Measurements from ENCODE around the gene UMAD1. TPM values are rescaled to one million over a fixed set of nuclear protein-coding genes. Genes with fewer than 3 reads are reported as not detected.

Gene UMAD1
- total RNA-seq, 2 donors from 2014 or later = 19.5 to 31.4 TPM

DNA sequence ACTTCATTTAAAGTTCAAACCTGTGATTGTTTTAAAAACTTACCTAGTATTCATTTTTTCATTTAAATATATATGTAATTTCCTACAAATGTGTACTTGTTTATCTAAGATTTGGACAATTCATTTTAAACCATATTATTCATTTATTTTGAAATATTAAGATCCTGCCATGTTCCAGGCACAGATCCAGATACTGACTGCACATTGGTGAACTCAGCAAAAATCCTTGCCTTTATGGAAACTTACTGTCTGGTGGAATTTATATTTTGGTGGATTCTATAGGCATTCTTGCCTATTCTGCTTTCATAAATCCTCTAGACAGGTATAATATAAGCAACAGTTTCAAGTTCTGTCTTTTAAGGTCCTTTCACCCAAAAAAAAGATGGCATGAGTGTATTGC is 126.1 kb downstream of the UMAD1 start:
- intact Hi-C loops (cut with DNase I) = loop anchor here (10.0 kb wide), 2 partner anchors 198 to 448 kb away; partner anchors contain the start of gene GLCCI1
- TF ChIP-seq POLR2AphosphoS5 (IDR thresholded peaks at IDR 0.05) (no peak), POLR2A (IDR thresholded peaks at IDR 0.05) (no peak)
- TF ChIP-seq, protein P1, sequence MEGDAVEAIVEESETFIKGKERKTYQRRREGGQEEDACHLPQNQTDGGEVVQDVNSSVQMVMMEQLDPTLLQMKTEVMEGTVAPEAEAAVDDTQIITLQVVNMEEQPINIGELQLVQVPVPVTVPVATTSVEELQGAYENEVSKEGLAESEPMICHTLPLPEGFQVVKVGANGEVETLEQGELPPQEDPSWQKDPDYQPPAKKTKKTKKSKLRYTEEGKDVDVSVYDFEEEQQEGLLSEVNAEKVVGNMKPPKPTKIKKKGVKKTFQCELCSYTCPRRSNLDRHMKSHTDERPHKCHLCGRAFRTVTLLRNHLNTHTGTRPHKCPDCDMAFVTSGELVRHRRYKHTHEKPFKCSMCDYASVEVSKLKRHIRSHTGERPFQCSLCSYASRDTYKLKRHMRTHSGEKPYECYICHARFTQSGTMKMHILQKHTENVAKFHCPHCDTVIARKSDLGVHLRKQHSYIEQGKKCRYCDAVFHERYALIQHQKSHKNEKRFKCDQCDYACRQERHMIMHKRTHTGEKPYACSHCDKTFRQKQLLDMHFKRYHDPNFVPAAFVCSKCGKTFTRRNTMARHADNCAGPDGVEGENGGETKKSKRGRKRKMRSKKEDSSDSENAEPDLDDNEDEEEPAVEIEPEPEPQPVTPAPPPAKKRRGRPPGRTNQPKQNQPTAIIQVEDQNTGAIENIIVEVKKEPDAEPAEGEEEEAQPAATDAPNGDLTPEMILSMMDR (IDR thresholded peaks at IDR 0.05) = no peak
- Histone ChIP-seq H3K27ac (no peak overlapping the region), H3K9me3 (no peaks in the 10 kb centered on the region), H3K4me1 (replicated peaks) (no peaks in the 10 kb centered on the region), H3K4me3 (no peak overlapping the region), H3K27me3 (replicated peaks; ENCODE audit: insufficient read depth) (no peaks in the 10 kb centered on the region), H3K36me3 (no peaks in the 10 kb centered on the region)
- no peak for DNase-seq (ENCODE audit: low spot score)

DNA sequence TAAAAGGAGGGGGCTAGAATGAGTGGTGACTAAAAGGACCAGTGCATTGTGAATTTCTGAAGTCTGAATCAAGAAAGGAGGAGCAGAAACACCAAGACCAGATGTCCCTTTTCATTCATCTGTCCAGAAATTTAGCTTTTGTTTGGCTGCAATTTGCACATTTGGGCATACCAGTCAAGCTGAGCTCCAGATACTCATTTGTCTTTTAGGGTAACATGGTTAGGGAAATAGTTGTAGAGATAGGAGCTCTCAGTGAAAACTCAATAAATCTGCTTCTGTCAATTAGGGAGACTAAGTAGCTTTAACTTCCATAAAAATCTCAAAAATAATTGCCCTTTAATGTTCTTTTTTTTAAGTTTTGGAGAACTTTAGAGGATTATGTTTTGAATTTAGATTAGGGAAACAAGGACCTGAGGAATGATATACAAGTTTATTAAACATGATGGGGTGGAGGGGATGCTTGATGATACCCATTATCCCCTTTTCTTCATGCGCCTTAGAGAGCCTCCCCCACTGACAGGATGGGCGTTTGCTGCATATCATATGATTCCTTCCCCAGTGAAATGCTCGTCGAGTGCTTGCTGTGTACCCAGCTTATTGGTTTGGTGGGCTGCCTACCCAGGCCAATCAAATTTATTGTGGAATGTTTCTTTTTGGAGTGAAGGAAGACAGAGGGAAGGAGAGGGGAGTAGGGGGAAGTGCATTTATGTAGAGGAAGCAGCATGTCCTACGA is 128.6 kb downstream of the UMAD1 start:
- no peaks in the 10 kb centered on the region for H3K27me3 ChIP-seq (replicated peaks; ENCODE audit: insufficient read depth)
- TF ChIP-seq POLR2A (IDR thresholded peaks at IDR 0.05) (no peak), POLR2AphosphoS5 (IDR thresholded peaks at IDR 0.05) (no peak)
- TF ChIP-seq, protein P1 (IDR thresholded peaks at IDR 0.05) = no peak
- H3K36me3 ChIP-seq = no peaks in the 10 kb centered on the region
- no peak overlapping the region for H3K27ac ChIP-seq
- peaks cover 5% of the 10 kb centered on the region for H3K4me1 ChIP-seq (replicated peaks)
- DNase-seq (ENCODE audit: low spot score) = no peak
- WGBS = 89% methylated on average over 5 of the region's 5 CpGs
- H3K4me3 ChIP-seq = no peak overlapping the region
- intact Hi-C loops (cut with DNase I) = loop anchor here (10.0 kb wide), 2 partner anchors 196 to 446 kb away; partner anchors contain the start of gene GLCCI1
- no peaks in the 10 kb centered on the region for H3K9me3 ChIP-seq

DNA sequence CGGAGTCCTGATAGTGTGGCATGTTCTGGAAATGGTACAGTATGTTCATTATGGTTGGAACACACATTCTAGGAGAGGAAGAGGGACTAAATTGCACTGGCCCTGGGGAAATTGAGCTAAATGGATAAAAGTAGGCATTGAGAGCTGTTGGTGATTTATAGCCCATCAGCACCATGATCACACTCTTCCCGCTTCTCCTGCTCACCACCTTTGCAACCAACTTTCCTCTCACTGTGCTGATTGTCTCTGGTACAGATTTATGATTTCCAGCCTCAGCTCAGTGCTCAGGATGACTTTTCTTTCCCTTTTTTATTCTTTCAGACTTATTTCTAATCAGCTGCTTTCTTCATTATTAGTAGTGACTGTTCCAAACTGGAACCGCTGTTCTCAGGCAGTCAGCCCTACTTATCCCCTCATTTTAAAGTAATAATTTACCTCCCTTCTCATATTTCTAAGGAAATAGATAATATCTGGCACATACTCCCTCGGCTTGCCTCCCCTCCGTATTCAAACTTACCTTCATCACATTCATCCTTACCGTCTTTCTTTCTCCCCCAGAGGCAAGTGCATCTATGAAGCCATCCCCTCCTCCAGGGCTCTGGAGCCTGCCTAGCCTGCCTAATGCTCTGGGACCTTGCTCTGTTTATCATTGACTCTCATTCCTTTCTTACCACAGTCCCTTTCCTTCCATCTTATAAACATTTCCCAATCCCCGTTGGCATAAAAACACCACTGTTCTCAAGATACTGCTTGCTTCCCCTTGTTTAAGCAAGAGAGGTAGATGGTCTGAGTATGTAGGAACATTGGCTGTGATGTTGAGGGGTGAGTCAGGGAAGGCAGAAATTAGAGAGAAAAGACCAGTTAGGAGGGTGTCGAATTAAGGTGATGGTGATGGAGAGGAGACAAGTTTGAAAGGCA is 129.4 kb downstream of the UMAD1 start:
- intact Hi-C loops (cut with DNase I) = loop anchor here (10.0 kb wide), 2 partner anchors 195 to 445 kb away; partner anchors contain the start of gene GLCCI1
- H3K27ac ChIP-seq = no peak overlapping the region
- WGBS = 71% methylated on average over 8 of the region's 8 CpGs
- H3K4me1 ChIP-seq (replicated peaks) = peaks cover 5% of the 10 kb centered on the region
- H3K4me3 ChIP-seq = no peak overlapping the region
- H3K36me3 ChIP-seq = no peaks in the 10 kb centered on the region
- no peaks in the 10 kb centered on the region for H3K27me3 ChIP-seq (replicated peaks; ENCODE audit: insufficient read depth)
- TF ChIP-seq, protein P1 (IDR thresholded peaks at IDR 0.05) = no peak
- TF ChIP-seq POLR2A (IDR thresholded peaks at IDR 0.05) (no peak), POLR2AphosphoS5 (IDR thresholded peaks at IDR 0.05) (no peak)
- H3K9me3 ChIP-seq = no peaks in the 10 kb centered on the region
- no peak for DNase-seq (ENCODE audit: low spot score)

DNA sequence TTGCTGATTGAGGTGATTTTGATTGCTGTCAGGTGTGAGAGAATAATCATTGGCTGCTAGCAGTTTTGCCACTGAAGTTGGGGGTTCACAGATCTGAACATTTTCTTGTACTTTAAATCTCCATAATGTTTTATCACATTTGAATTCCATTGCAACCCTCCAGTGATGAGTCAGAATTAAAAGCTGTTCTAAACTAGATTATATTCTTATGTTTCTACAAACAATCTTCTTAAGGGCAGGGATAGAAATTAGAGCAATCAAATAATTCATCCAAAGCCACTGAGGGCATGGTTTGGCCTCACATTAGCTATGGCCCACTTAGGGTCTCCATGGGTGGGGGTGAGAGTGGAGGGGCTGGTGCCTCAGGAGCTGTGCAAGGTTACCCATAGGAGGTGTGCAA is 130.9 kb downstream of the UMAD1 start:
- H3K27me3 ChIP-seq (replicated peaks; ENCODE audit: insufficient read depth) = no peaks in the 10 kb centered on the region
- no peaks in the 10 kb centered on the region for H3K9me3 ChIP-seq
- no peak overlapping the region for H3K27ac ChIP-seq
- H3K4me1 ChIP-seq (replicated peaks) = peaks cover 5% of the 10 kb centered on the region
- DNase-seq (ENCODE audit: low spot score) = no peak
- H3K4me3 ChIP-seq = no peak overlapping the region
- intact Hi-C loops (cut with DNase I) = no loop called here
- H3K36me3 ChIP-seq = no peaks in the 10 kb centered on the region
- no peak for TF ChIP-seq POLR2A (IDR thresholded peaks at IDR 0.05)
- TF ChIP-seq POLR2AphosphoS5 (IDR thresholded peaks at IDR 0.05) = no peak
- TF ChIP-seq, protein P1 (IDR thresholded peaks at IDR 0.05) = no peak
